Measurements from ENCODE around the gene CD83. TPM values are rescaled to one million over a fixed set of nuclear protein-coding genes. Genes with fewer than 3 reads are reported as not detected.

Gene CD83
- total RNA-seq, 1 donor from 2014 or later, result 7.4 TPM

GRCh38 chr6:14180609-14181008 lies 63.0 kb downstream of the CD83 start:
- no peak overlapping the region for H3K4me3 ChIP-seq (ENCODE audit: low read depth, low read length)
- no peaks in the 10 kb centered on the region for H3K27me3 ChIP-seq (ENCODE audit: control insufficient read depth, insufficient read depth, low read length)
- DNase-seq (ENCODE audit: low read depth), result no peak
- TF ChIP-seq, protein P1, sequence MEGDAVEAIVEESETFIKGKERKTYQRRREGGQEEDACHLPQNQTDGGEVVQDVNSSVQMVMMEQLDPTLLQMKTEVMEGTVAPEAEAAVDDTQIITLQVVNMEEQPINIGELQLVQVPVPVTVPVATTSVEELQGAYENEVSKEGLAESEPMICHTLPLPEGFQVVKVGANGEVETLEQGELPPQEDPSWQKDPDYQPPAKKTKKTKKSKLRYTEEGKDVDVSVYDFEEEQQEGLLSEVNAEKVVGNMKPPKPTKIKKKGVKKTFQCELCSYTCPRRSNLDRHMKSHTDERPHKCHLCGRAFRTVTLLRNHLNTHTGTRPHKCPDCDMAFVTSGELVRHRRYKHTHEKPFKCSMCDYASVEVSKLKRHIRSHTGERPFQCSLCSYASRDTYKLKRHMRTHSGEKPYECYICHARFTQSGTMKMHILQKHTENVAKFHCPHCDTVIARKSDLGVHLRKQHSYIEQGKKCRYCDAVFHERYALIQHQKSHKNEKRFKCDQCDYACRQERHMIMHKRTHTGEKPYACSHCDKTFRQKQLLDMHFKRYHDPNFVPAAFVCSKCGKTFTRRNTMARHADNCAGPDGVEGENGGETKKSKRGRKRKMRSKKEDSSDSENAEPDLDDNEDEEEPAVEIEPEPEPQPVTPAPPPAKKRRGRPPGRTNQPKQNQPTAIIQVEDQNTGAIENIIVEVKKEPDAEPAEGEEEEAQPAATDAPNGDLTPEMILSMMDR (IDR thresholded peaks at IDR 0.05; ENCODE audit: insufficient read depth, low read length, poor library complexity, severe bottlenecking), result no peak
- H3K36me3 ChIP-seq (ENCODE audit: control insufficient read depth, insufficient read depth, low read length), result no peaks in the 10 kb centered on the region

GRCh38 chr6:14182916-14183315 lies 65.3 kb downstream of the CD83 start:
- H3K4me3 ChIP-seq (ENCODE audit: low read depth, low read length), result no peak overlapping the region
- H3K36me3 ChIP-seq (ENCODE audit: control insufficient read depth, insufficient read depth, low read length), result no peaks in the 10 kb centered on the region
- TF ChIP-seq, protein P1 (IDR thresholded peaks at IDR 0.05; ENCODE audit: insufficient read depth, low read length, poor library complexity, severe bottlenecking), result no peak
- DNase-seq (ENCODE audit: low read depth), result no peak
- H3K27me3 ChIP-seq (ENCODE audit: control insufficient read depth, insufficient read depth, low read length), result no peaks in the 10 kb centered on the region

Other genes with a start within 250 kb of the CD83 start
- gene RNF182, start 192.8 kb upstream of the CD83 start, total RNA-seq, result 7.6 and 8.1 TPM in 2 replicates